ENCODE results near the gene TBXA2R.
A peak's percentile ranks its signal among the peaks of the same experiment; 100 is the strongest.
"Not testable (repeated sequence)": the region's sequence is repeated elsewhere in the genome, so short reads cannot be mapped to it uniquely, and the experiment has no call there.

Gene TBXA2R

GRCh38 chr19:3604987-3605343 lies 1.7 kb downstream of the TBXA2R start:
- no peak for DNase-seq

DNA sequence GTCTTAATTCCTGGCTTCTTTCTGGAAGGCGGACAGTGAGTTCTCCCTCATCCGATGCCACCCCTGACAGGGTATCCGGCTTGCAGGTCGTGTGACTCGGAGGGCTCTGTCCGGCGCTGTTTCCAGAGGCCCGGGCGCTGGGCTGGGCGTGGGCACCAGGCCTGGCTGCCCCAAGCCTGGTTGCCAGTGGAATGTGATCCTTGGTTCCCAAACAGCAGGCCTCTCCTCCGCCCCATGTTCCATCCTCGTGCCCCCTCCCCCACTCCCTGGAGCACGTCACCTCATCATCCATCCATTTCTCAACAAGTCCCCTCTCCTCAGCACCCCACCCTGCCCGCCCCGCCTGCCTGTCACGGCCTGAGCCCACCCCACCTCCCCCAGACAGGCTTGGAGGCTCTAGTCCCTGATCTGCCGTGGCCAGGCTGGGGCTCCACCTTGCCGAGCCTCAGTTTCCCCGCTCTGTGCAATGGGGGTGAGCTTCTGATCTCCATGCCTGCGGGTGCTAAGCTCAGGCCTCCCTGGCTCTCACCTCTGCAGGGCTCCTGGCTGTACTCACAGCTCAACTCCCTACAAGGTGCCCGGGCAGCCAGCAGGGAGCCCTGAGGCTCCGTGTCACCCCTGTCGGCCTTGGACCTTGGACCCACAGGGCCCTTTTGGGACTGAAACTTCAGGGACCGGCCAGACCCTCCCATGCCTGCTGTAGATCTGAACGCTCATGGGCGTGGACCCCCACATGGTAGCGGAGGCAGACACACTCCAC lies 2.3 kb downstream of the TBXA2R start:
- DNase-seq = no peak

GRCh38 chr19:3603121-3603811 lies 3.4 kb downstream of the TBXA2R start:
- no peak for DNase-seq

GRCh38 chr19:3601021-3601420 lies 5.7 kb downstream of the TBXA2R start:
- no peak for DNase-seq

GRCh38 chr19:3599776-3600187 lies 6.9 kb downstream of the TBXA2R start:
- no peak for DNase-seq

- DNase-seq = no peak
Observed at GRCh38 chr19:3595521-3596061, 11.1 kb downstream of the TBXA2R start.

DNA sequence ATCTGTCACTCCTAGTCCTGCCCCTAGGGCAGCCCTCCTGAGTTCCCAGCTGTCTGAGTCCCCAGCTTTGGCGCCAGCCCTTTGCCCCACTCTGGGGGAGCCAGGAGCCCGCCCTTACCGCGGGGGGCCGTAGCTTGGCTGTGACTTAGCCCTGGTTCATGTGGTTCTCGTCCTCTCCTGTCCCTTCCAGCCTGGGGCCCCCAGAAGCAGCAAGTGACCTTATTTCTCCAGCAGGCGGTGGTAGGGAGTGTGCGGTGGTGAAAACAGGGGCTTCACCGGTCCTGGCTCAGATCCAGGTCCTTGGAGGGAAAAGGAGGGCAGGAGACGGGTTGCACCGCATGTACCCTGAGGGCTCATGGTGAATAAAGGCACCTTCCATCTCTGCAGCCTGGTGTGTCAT lies 13.5 kb downstream of the TBXA2R start:
- DNase-seq = no peak

- no peak for DNase-seq
Observed at GRCh38 chr19:3591876-3592613, 14.6 kb downstream of the TBXA2R start.

DNA sequence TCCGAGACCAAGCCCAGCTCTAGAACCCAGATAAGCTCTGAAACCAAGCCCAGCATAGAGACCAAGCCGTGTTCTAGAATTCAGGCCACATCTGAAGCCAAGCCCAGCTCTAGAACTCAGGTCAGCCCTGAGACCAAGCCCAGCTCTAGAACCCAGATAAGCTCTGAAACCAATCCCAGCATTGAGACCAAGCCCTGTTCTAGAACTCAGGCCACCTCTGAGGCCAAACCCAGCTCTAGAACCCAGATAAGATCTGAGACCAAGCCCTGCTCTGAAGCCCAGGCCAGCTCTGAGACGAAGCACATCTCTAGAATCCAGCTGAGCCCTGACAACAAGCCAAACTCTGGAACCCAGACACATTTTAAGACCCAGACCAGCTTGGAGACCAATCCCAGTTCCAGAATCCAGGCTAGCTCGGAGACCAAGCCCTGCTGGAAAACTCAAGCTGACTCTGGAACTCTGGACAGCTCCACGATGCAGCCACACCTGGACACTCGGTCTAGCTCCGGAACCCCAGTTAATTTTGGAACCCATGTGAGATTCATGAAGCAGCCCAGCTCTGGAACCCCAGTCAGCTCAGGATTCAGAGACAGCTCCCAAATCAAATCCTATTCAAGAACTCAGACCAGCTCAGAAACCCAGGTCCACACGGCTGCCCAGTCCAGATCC lies 15.6 kb downstream of the TBXA2R start:
- DNase-seq = no peak

DNA sequence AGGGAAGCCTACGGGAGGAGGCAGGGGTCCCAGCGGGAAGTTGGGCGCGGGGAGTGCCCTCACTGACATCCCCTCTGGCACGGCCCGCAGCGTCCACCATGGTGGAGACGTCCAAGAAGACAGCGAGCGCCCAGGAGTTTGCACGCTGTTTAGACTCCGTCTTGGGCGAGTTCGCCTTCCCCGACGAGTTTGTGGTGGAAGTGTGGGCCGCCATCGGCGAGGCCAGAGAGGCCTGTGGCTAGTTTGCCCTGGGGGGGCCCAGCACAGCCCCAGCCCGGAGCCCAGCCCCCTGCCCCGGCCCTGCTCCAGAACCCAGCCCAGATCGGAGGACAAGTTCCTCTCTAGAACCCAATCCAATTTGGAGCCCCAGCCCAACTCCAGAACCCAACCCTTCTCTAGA lies 16.7 kb downstream of the TBXA2R start:
- no peak for DNase-seq

DNA sequence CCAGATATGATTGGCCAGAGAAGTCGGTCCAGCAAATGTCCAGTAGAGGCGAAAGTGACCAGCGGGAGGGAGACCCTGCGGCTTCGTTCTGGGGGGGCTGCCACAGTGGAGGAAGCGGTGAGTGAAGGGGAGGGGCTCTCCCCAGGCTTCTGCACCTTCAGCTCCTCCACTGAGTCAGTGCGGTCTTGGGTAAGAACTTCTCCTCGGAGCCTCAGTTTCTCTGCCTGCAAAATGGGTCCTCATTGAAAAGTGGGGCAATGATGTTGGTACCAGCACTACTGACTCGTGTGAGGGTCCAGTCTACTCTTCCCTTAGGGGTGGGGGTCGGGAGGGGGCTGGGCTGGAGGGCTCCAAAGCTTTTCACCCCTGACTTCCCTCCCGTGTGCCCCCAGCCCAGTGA lies 17.2 kb downstream of the TBXA2R start:
- DNase-seq = no peak

- DNase-seq = no peak
Observed at GRCh38 chr19:3586707-3587346, 19.8 kb downstream of the TBXA2R start.

DNA sequence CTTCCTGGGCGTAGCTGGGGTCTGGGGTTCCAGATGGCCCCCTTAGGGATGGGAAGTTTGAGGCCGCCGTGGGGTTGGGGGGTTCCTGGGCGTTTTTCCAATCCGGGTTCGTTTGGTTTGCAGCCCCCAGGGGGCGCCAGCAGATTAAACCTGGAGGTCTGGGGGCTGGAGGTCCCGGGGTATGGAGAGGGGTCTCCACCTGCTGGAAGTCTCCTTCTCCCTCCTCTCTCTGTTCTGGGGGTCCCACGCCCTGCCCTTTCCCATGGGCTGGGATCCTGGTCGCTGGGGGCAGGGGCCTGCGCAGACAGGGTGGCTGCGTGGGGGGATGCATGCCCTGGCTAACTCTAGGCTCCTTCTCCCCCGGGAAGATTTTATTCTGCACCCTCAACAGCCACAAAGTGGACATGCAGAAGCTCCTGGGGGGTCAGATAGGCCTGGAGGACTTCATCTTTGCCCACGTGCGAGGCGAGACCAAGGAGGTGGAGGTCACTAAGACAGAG lies 20.5 kb downstream of the TBXA2R start:
- DNase-seq = peak; percentile 45

DNA sequence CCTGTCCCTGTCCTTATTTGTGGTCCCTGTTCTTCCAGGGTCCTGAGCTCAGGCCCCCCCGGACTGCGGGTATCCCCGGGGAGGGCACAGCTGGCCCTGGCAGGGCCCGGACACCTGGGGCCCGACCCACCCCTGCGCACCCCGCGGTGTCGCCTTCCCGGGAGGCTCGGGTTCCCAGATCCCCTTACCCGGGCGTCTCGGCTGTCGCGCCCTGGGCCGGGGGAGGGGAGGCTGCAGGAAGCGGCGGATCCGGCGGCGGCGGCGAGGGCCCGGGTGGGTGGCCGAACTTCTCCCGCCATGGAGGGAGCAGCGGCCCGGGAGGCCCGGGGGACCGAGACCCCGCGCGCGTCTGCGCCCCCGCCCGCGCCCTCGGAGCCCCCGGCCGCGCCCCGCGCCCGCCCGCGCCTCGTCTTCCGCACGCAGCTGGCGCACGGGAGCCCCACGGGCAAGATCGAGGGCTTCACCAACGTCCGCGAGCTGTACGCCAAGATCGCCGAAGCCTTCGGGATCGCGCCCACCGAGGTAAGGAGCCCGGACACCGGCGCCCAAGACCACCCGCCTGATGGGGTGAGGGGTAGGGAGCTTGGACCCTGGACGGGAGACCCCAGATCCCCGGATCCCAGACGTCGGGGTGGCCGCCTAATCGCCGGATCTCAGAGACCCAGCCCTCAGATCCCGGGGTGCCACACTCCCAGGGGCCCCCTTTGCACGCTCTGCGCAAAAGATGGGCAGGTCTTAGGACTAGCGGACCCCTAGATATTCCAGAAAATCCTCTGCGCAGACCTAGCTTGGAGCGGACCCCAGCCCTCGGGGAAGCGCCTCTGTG lies 21.2 kb downstream of the TBXA2R start, which contains the start of gene GIPC3:
TSS of gene GIPC3 (plus strand) at position 178 of the 826 bp plus-strand sequence. CDS start at position 298, 120 bp downstream.
- DNase-seq = no peak

DNA sequence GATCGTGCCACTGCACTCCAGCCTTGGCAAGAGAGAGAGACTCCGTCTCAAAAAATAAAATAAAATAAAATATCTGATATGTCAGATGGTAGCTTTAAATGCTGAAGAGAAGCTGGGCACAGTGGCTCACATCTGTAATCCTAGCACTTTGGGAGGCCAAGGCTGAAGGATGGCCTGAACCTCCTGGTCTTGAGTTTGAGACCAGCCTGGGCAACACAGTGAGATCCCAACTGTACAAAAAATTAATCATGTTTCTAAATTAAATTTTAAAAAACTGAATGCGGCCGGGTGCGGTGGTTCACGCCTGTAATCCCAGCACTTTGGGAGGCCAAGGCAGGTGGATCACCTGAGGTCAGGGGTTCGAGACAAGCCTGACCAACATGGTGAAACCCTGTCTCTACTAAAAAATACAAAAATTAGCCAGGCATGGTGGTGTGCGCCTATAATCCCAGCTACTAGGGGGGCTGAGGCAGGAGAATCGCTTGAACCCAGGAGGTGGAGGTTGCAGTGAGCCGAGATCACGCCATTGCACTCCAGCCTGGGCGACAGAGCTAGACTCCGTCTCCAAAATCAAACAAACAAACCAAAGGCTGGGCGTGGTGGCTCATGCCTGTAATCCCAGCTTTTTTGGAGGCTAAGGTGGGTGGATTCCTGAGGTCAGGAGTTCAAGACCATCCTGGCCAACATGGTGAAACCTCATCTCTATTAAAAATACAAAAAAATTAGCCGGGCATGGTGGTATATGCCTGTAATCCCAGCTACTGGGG lies 22.5 kb downstream of the TBXA2R start:
- not testable (repeated sequence) for DNase-seq

DNA sequence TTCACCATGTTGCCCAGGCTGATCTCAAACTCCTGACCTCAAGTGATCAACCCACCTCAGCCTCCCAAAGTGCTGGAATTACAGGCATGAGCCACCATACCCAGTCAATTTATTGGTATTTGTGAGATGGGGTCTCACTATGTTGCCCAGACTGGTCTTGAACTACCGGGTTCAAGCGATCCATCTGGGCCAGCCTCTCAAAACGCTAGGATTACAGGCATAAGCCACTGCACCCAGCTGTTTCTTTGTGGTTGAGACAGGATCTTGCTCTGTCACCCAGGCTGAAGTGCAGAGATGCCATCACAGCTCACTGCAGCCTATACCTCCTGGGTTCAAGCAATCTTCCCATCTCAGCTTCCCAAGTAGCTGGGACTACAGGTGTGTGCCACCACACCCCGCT lies 24.9 kb downstream of the TBXA2R start:
- not testable (repeated sequence) for DNase-seq

- DNase-seq = peak; percentile 85
Observed at GRCh38 chr19:3580156-3580934, 26.3 kb downstream of the TBXA2R start.

GRCh38 chr19:3578390-3578789 lies 28.3 kb downstream of the TBXA2R start:
- DNase-seq = no peak

GRCh38 chr19:3577723-3578344 lies 28.8 kb downstream of the TBXA2R start:
- no peak for DNase-seq
